Chondrocyte (in vitro differentiated cells): Measurements from ENCODE around the gene TSHR. TPM values are rescaled to one million over a fixed set of nuclear protein-coding genes. Genes with fewer than 3 reads are reported as not detected.

ENCODE experiments used
- DNase-seq: peaks from one replicate; pipeline ENCODE4 v3.0.0; 2021; ENCODE audit warnings: mixed read lengths, low spot score
- H3K27ac Mint-ChIP-seq: one replicate; pipeline ENCODE4 v1.8.0; 2021; ENCODE audit warnings: mild to moderate bottlenecking, moderate library complexity, mixed read lengths; ENCODE audit not compliant: unreplicated experiment
- H3K27me3 Mint-ChIP-seq: 2 replicates; pipeline ENCODE4 v1.8.0; 2021; ENCODE audit warnings: low read depth, mixed read lengths
- H3K36me3 Mint-ChIP-seq: 2 replicates; pipeline ENCODE4 v1.8.0; 2021; ENCODE audit warnings: low read depth, mixed read lengths
- H3K4me1 Mint-ChIP-seq: 2 replicates; pipeline ENCODE4 v1.8.0; 2021; ENCODE audit warnings: low read depth, mild to moderate bottlenecking, mixed read lengths
- H3K4me3 Mint-ChIP-seq: one replicate; pipeline ENCODE4 v1.8.0; 2021; ENCODE audit warnings: mild to moderate bottlenecking, moderate library complexity, mixed read lengths; ENCODE audit not compliant: unreplicated experiment
- H3K9me3 Mint-ChIP-seq: 2 replicates; pipeline ENCODE4 v1.8.0; 2021; ENCODE audit warnings: low read depth, mixed read lengths
- CTCF ChIP-seq: fragments of 200-600 bp; sonication (generic); IDR thresholded peaks from 2 replicates; pipeline ENCODE4 v1.5.0; 2021; ENCODE audit warnings: antibody characterized with exemption, mild to moderate bottlenecking, moderate library complexity
- total RNA-seq: library from RNA; stranded (reverse); gene quantifications from 3 replicates; pipeline ENCODE4 v1.2.1, GENCODE V29; 2021

Gene TSHR
- total RNA-seq, 1 donor from 2014 or later, result not detected

GRCh38 chr14:81087230-81087629 is 131.8 kb downstream of the TSHR start:
- no peaks in the 10 kb centered on the region for H3K9me3 Mint-ChIP-seq

GRCh38 chr14:81091139-81091538 is 135.7 kb downstream of the TSHR start:
- no peak for DNase-seq
- Mint-ChIP-seq H3K4me3 (no peak overlapping the region), H3K4me1 (no peaks in the 10 kb centered on the region), H3K36me3 (no peaks in the 10 kb centered on the region), H3K27me3 (peaks cover 2% of the 10 kb centered on the region), H3K9me3 (no peaks in the 10 kb centered on the region), H3K27ac (no peak overlapping the region)
- TF ChIP-seq CTCF, result no peak

More at GRCh38 chr14:81087230-81087629, 131.8 kb downstream of the TSHR start:
- no peak overlapping the region for H3K4me3 Mint-ChIP-seq
- H3K4me1 Mint-ChIP-seq, result no peaks in the 10 kb centered on the region
- TF ChIP-seq CTCF, result no peak
- DNase-seq, result no peak
- H3K36me3 Mint-ChIP-seq, result no peaks in the 10 kb centered on the region
- H3K27me3 Mint-ChIP-seq, result peaks cover 12% of the 10 kb centered on the region
- H3K27ac Mint-ChIP-seq, result no peak overlapping the region

GRCh38 chr14:81091660-81092059 is 136.2 kb downstream of the TSHR start:
- DNase-seq, result no peak
- Mint-ChIP-seq H3K4me3 (no peak overlapping the region), H3K27me3 (peaks cover 2% of the 10 kb centered on the region), H3K9me3 (no peaks in the 10 kb centered on the region), H3K4me1 (no peaks in the 10 kb centered on the region), H3K27ac (no peak overlapping the region), H3K36me3 (no peaks in the 10 kb centered on the region)
- no peak for TF ChIP-seq CTCF

GRCh38 chr14:81093651-81094050 is 138.2 kb downstream of the TSHR start:
- no peak overlapping the region for H3K27ac Mint-ChIP-seq
- H3K4me3 Mint-ChIP-seq, result no peak overlapping the region
- no peaks in the 10 kb centered on the region for H3K36me3 Mint-ChIP-seq
- DNase-seq, result no peak
- peaks cover 5% of the 10 kb centered on the region for H3K27me3 Mint-ChIP-seq
- H3K4me1 Mint-ChIP-seq, result no peaks in the 10 kb centered on the region
- TF ChIP-seq CTCF, result no peak
- H3K9me3 Mint-ChIP-seq, result no peaks in the 10 kb centered on the region

GRCh38 chr14:81095539-81095938 is 140.1 kb downstream of the TSHR start:
- H3K9me3 Mint-ChIP-seq, result no peaks in the 10 kb centered on the region
- no peaks in the 10 kb centered on the region for H3K4me1 Mint-ChIP-seq
- peaks cover 7% of the 10 kb centered on the region for H3K27me3 Mint-ChIP-seq
- H3K4me3 Mint-ChIP-seq, result no peak overlapping the region
- DNase-seq, result no peak
- no peak overlapping the region for H3K27ac Mint-ChIP-seq
- TF ChIP-seq CTCF, result no peak
- H3K36me3 Mint-ChIP-seq, result no peaks in the 10 kb centered on the region
